Neuronal stem cell (in vitro differentiated cells): ENCODE measurements around the gene GRID1.

ENCODE experiments used
- DNase-seq: peaks from one replicate; pipeline ENCODE4 v3.0.0-alpha.2; 2013; ENCODE audit warnings: low spot score
- H2AFZ ChIP-seq: one replicate; pipeline ENCODE4 v1.6.1; 2013; ENCODE audit warnings: mild to moderate bottlenecking, low read length, inconsistent platforms
- H2AK5ac ChIP-seq: 2 replicates; pipeline ENCODE4 v1.6.1; 2013; ENCODE audit warnings: low read depth, mild to moderate bottlenecking, inconsistent platforms, low read length, moderate library complexity, mixed read lengths
- H2BK120ac ChIP-seq: 2 replicates; pipeline ENCODE4 v1.6.1; 2013; ENCODE audit warnings: low read depth, mild to moderate bottlenecking, inconsistent platforms, low read length, moderate library complexity, mixed read lengths
- H2BK12ac ChIP-seq: one replicate; pipeline ENCODE4 v1.6.1; 2013; ENCODE audit warnings: low read length, inconsistent platforms
- H2BK15ac ChIP-seq: 2 replicates; pipeline ENCODE4 v1.6.1; 2013; ENCODE audit warnings: mild to moderate bottlenecking, low read length, inconsistent platforms, mixed read lengths
- H2BK5ac ChIP-seq: one replicate; pipeline ENCODE4 v1.6.1; 2013; ENCODE audit warnings: inconsistent platforms, mild to moderate bottlenecking, low read length, moderate library complexity
- H3K14ac ChIP-seq: one replicate; pipeline ENCODE4 v1.6.1; 2013; ENCODE audit warnings: low read length, inconsistent platforms
- H3K18ac ChIP-seq: 2 replicates; pipeline ENCODE4 v1.6.1; 2013; ENCODE audit warnings: low read length, inconsistent platforms
- H3K23ac ChIP-seq: 2 replicates; pipeline ENCODE4 v1.6.1; 2013; ENCODE audit warnings: low read depth, mild to moderate bottlenecking, mixed read lengths, low read length, inconsistent platforms; ENCODE audit not compliant: poor library complexity
- H3K27ac ChIP-seq: replicated peaks from 3 replicates; pipeline ENCODE4 v1.5.1; 2013; ENCODE audit warnings: low read length, inconsistent platforms
- H3K27me3 ChIP-seq, 3 experiments: 2 replicates each; pipeline ENCODE4 v1.6.1; 2013; ENCODE audit warnings: low read length in 3 of 3, mild to moderate bottlenecking in 2 of 3, inconsistent platforms in 1 of 3, low read depth in 1 of 3, mixed read lengths in 1 of 3, moderate library complexity in 1 of 3; ENCODE audit not compliant: control insufficient read depth in 3 of 3, insufficient read depth in 3 of 3
- H3K36me3 ChIP-seq, 2 donors: replicated peaks in 1 of 2; 2 replicates each; pipeline ENCODE4 v1.6.1; 2013; ENCODE audit warnings: low read length in 2 of 2; ENCODE audit not compliant: control insufficient read depth in 2 of 2, insufficient read depth in 2 of 2
- H3K4ac ChIP-seq: 2 replicates; pipeline ENCODE4 v1.6.1; 2013; ENCODE audit warnings: inconsistent platforms, mild to moderate bottlenecking, low read length, moderate library complexity
- H3K4me1 ChIP-seq, 2 donors: 1 replicate in 1 of 2; 2 replicates in 1 of 2; pipeline ENCODE4 v1.6.1; 2013; ENCODE audit warnings: low read length in 2 of 2, low read depth in 1 of 2; ENCODE audit not compliant: control insufficient read depth in 2 of 2, insufficient read depth in 1 of 2
- H3K4me2 ChIP-seq: one replicate; pipeline ENCODE4 v1.6.1; 2013; ENCODE audit warnings: mild to moderate bottlenecking, low read length, inconsistent platforms; ENCODE audit not compliant: insufficient read depth, poor library complexity, severe bottlenecking
- H3K4me3 ChIP-seq, 2 donors: 2 replicates each; pipeline ENCODE4 v1.5.1; 2013; ENCODE audit warnings: low read length in 2 of 2, mild to moderate bottlenecking in 2 of 2, inconsistent platforms in 1 of 2, moderate library complexity in 1 of 2
- H3K79me1 ChIP-seq: one replicate; pipeline ENCODE4 v1.6.1; 2013; ENCODE audit warnings: low read depth, mild to moderate bottlenecking, inconsistent platforms, low read length, moderate library complexity
- H3K9ac ChIP-seq: one replicate; pipeline ENCODE4 v1.6.1; 2013; ENCODE audit warnings: mild to moderate bottlenecking, low read depth, low read length, inconsistent platforms; ENCODE audit not compliant: poor library complexity
- H3K9me3 ChIP-seq, 2 donors: replicated peaks in 1 of 2; 2 replicates each; pipeline versions ENCODE3 to v1.6.1; 2013; ENCODE audit warnings: low read length in 2 of 2, mild to moderate bottlenecking in 2 of 2, inconsistent platforms in 1 of 2, low read depth in 1 of 2, mixed read lengths in 1 of 2, moderate library complexity in 1 of 2; ENCODE audit not compliant: control insufficient read depth in 2 of 2, insufficient read depth in 1 of 2
- H4K8ac ChIP-seq: one replicate; pipeline ENCODE4 v1.6.1; 2013; ENCODE audit warnings: low read depth, mild to moderate bottlenecking, inconsistent platforms, low read length, moderate library complexity
- H4K91ac ChIP-seq: one replicate; pipeline ENCODE4 v1.6.1; 2013; ENCODE audit warnings: low read length, low read depth, mild to moderate bottlenecking, inconsistent platforms; ENCODE audit not compliant: poor library complexity
- WGBS, 2 donors: extraction: QIAGEN DNeasy Blood & Tissue Kit; methylation state at CpG; one replicate each; pipeline ENCODE4 v1.1.7; 2013; ENCODE audit warnings: missing lambda C conversion rate in 2 of 2, mixed read lengths in 1 of 2; ENCODE audit not compliant: insufficient read length in 2 of 2, insufficient replicate concordance in 1 of 2; ENCODE audit errors: extremely low coverage in 2 of 2; 5-methylcytosine and 5-hydroxymethylcytosine counted together

The GRID1 gene

DNA sequence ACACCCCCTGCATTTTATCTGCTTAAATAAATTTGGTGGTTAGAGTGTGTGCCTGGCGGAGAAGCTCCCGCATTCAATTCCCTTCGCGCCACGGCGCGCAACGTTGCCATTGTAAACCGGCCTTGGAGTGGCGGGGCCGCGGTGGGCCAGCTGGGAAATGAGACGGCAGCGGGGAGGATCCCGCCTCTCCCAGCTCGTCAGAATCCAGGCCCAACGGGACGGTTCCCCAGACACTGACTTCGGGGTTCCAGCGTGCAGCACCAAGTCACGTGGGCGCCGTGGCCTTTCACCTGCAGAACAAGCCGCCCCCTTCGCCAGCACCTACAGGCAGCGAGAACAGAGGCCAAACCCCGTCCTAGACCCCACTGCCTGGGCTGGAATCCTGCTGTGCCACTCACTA is 103.4 kb downstream of the GRID1 start:
- DNase-seq, result no peak
- H2BK12ac ChIP-seq, result no peak overlapping the region
- H2BK5ac ChIP-seq, result no peak overlapping the region
- peaks cover 0 to 3% (median 0%) of the 10 kb centered on the region in 3 experiments for H3K27me3 ChIP-seq
- H3K4me3 ChIP-seq, result no peak overlapping the region
- H3K4ac ChIP-seq, result no peak overlapping the region
- peak overlapping the region; percentile 86 for H2AK5ac ChIP-seq
- H4K8ac ChIP-seq, result no peak overlapping the region
- H3K36me3 ChIP-seq, result no peaks in the 10 kb centered on the region
- WGBS, 2 donors, result no CpG with 5 or more reads among the region's 27 CpGs
- peaks cover 2% of the 10 kb centered on the region for H3K79me1 ChIP-seq
- no peak overlapping the region for H4K91ac ChIP-seq
- no peak overlapping the region for H3K27ac ChIP-seq
- H2AFZ ChIP-seq, result no peak overlapping the region
- H2BK15ac ChIP-seq, result peak overlapping the region; percentile 24
- no peak overlapping the region for H3K9ac ChIP-seq
- H3K9me3 ChIP-seq, result no peaks in the 10 kb centered on the region
- H3K23ac ChIP-seq, result no peak overlapping the region
- H3K4me2 ChIP-seq, result no peak overlapping the region
- peaks cover 0 to 17% of the 10 kb centered on the region in 2 donors for H3K4me1 ChIP-seq
- H2BK120ac ChIP-seq, result no peak overlapping the region
- no peak overlapping the region for H3K14ac ChIP-seq
- peak overlapping the region; percentile 31 for H3K18ac ChIP-seq

DNA sequence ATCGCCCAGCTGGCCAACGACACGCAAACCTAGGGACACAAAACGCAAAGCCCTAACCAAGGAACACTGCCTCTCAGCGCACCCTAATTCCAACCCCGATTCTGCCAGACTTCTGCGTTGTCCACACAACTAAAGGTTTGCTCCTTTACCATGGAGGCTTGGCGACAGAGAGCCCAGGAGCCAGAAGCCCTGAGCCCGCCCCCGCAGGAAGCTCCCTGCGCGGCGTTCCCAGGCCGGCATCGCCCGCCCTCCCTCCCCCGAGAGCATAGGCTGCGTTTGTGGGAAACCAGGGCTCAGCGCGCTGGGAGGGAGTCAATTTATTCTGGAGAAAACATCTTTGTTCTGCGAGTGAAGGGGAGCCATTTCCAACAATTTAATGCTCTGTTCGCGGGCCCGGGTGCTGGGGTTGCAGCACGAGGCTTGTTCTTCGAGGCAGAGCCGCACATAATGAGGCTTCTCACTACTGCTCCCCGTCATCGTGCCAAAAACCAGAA is 103.9 kb downstream of the GRID1 start:
- peak overlapping the region; percentile 54 for H2BK5ac ChIP-seq
- H3K14ac ChIP-seq, result no peak overlapping the region
- H3K9me3 ChIP-seq, result no peaks in the 10 kb centered on the region
- no peak overlapping the region for H2AFZ ChIP-seq
- WGBS, 2 donors, result no CpG with 5 or more reads among the region's 29 CpGs
- no peak for DNase-seq
- no peak overlapping the region for H3K4me2 ChIP-seq
- H3K4me1 ChIP-seq, result peaks cover 0 to 15% of the 10 kb centered on the region in 2 donors
- no peak overlapping the region for H2BK12ac ChIP-seq
- no peak overlapping the region for H2BK120ac ChIP-seq
- H4K8ac ChIP-seq, result peak overlapping the region; percentile 19
- peak overlapping the region; percentile 78 for H2AK5ac ChIP-seq
- peaks cover 0 to 3% (median 0%) of the 10 kb centered on the region in 3 experiments for H3K27me3 ChIP-seq
- H3K4me3 ChIP-seq, result no peak overlapping the region
- H3K27ac ChIP-seq, result no peak overlapping the region
- peaks cover 2% of the 10 kb centered on the region for H3K79me1 ChIP-seq
- H2BK15ac ChIP-seq, result peak overlapping the region; percentile 39
- H3K9ac ChIP-seq, result no peak overlapping the region
- no peak overlapping the region for H3K23ac ChIP-seq
- no peak overlapping the region for H3K4ac ChIP-seq
- peak overlapping the region; percentile 88 for H3K18ac ChIP-seq
- no peaks in the 10 kb centered on the region for H3K36me3 ChIP-seq
- no peak overlapping the region for H4K91ac ChIP-seq

DNA sequence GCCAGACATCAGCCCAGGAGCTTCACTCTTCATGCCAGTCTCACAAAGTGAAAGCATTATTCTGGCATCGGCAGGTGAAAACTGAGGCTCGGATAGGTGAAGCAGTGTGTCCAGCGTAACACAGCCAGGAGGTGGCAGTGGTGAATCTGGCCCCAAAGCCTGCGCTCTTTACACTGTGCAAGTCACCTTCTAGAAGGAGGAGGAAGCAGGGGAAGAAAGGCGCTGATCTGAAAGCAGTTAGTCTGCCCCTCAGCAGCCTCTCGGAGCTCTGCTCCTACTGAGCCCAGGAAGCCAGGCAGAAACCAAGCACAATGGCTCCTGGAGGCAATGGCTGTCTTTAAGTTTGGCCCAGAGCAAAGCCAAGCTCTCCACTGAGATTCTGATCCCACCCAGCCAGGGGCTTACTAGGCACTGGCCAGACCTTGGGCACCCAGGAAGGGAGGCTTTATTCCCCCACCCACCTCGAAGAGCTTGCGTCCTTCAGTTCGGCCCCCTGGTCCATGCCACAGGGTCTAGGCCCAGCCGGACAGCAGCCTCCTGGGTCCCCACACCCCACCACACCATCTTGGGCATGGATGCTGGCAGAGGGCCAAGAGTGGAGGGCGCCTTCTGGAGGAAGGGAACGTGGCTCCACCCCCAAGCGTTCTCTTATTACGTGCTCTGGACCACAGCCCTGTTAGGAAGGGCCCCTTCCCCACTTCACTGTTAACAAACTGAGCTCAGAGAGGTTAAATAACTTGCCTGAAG is 104.5 kb downstream of the GRID1 start:
- peaks cover 2% of the 10 kb centered on the region for H3K79me1 ChIP-seq
- no peaks in the 10 kb centered on the region for H3K9me3 ChIP-seq
- no peak overlapping the region for H3K4me2 ChIP-seq
- no peak overlapping the region for H3K4me3 ChIP-seq
- peak overlapping the region; percentile 51 for H2BK15ac ChIP-seq
- no peak overlapping the region for H3K4ac ChIP-seq
- no peak overlapping the region for H3K27ac ChIP-seq
- peak overlapping the region; percentile 88 for H3K18ac ChIP-seq
- peaks cover 0 to 10% of the 10 kb centered on the region in 2 donors for H3K4me1 ChIP-seq
- no peak overlapping the region for H3K9ac ChIP-seq
- peaks cover 0 to 3% (median 0%) of the 10 kb centered on the region in 3 experiments for H3K27me3 ChIP-seq
- H2AK5ac ChIP-seq, result peak overlapping the region; percentile 78
- DNase-seq, result no peak
- H3K14ac ChIP-seq, result peak overlapping the region; percentile 50
- H2BK12ac ChIP-seq, result peak overlapping the region; percentile 76
- no CpG with 5 or more reads among the region's 14 CpGs for WGBS, 2 donors
- H2BK5ac ChIP-seq, result peak overlapping the region; percentile 54
- no peak overlapping the region for H4K91ac ChIP-seq
- no peak overlapping the region for H2AFZ ChIP-seq
- no peak overlapping the region for H3K23ac ChIP-seq
- H2BK120ac ChIP-seq, result peak overlapping the region; percentile 37
- no peaks in the 10 kb centered on the region for H3K36me3 ChIP-seq
- peak overlapping the region; percentile 19 for H4K8ac ChIP-seq

GRCh38 chr10:86261470-86261869 is 105.1 kb downstream of the GRID1 start:
- no peak overlapping the region for H2BK120ac ChIP-seq
- no CpG with 5 or more reads among the region's 5 CpGs for WGBS, 2 donors
- peak overlapping the region; percentile 39 for H3K18ac ChIP-seq
- DNase-seq, result no peak
- no peak overlapping the region for H3K23ac ChIP-seq
- no peak overlapping the region for H3K14ac ChIP-seq
- no peak overlapping the region for H4K91ac ChIP-seq
- H4K8ac ChIP-seq, result no peak overlapping the region
- H2AK5ac ChIP-seq, result peak overlapping the region; percentile 59
- no peaks in the 10 kb centered on the region for H3K27me3 ChIP-seq
- no peaks in the 10 kb centered on the region for H3K36me3 ChIP-seq
- no peak overlapping the region for H2BK12ac ChIP-seq
- no peak overlapping the region for H2AFZ ChIP-seq
- no peaks in the 10 kb centered on the region for H3K9me3 ChIP-seq
- no peak overlapping the region for H3K9ac ChIP-seq
- H3K4me3 ChIP-seq, result no peak overlapping the region
- peaks cover 2% of the 10 kb centered on the region for H3K79me1 ChIP-seq
- peak overlapping the region; percentile 51 for H2BK15ac ChIP-seq
- peaks cover 0 to 8% of the 10 kb centered on the region in 2 donors for H3K4me1 ChIP-seq
- H3K4ac ChIP-seq, result no peak overlapping the region
- no peak overlapping the region for H3K27ac ChIP-seq
- H3K4me2 ChIP-seq, result no peak overlapping the region
- no peak overlapping the region for H2BK5ac ChIP-seq
